H9 (cell line): Measurements from ENCODE around the gene OST4. TPM values are rescaled to one million over a fixed set of nuclear protein-coding genes. Genes with fewer than 3 reads are reported as not detected.

Experiments
- DNase-seq: peaks from one replicate; pipeline ENCODE4 v3.0.0-alpha.2; 2017
- H2AFZ ChIP-seq: one replicate; pipeline ENCODE4 v1.6.1; 2013; ENCODE audit warnings: mild to moderate bottlenecking, low read length, control low read depth, moderate library complexity
- H2AK5ac ChIP-seq: 2 replicates; pipeline ENCODE4 v1.6.1; 2013; ENCODE audit warnings: low read length, control low read depth, mixed read lengths; ENCODE audit not compliant: insufficient read length
- H2BK120ac ChIP-seq: one replicate; pipeline ENCODE4 v1.6.1; 2013; ENCODE audit warnings: low read depth, mild to moderate bottlenecking, low read length, control low read depth, inconsistent platforms; ENCODE audit not compliant: poor library complexity, severe bottlenecking
- H2BK12ac ChIP-seq: 2 replicates; pipeline ENCODE4 v1.6.1; 2013; ENCODE audit warnings: low read length, control low read depth, mixed read lengths, low read depth; ENCODE audit not compliant: insufficient read length
- H2BK15ac ChIP-seq: 2 replicates; pipeline ENCODE4 v1.6.1; 2013; ENCODE audit warnings: low read depth, low read length, control low read depth
- H2BK20ac ChIP-seq: one replicate; pipeline ENCODE4 v1.6.1; 2013; ENCODE audit warnings: low read depth, mild to moderate bottlenecking, low read length, control low read depth, inconsistent platforms; ENCODE audit not compliant: poor library complexity, severe bottlenecking
- H2BK5ac ChIP-seq: 2 replicates; pipeline ENCODE4 v1.6.1; 2013; ENCODE audit warnings: low read length, control low read depth, mixed read lengths; ENCODE audit not compliant: insufficient read length
- H3K14ac ChIP-seq: 2 replicates; pipeline ENCODE4 v1.6.1; 2013; ENCODE audit warnings: low read length, control low read depth; ENCODE audit not compliant: insufficient read depth
- H3K18ac ChIP-seq: 2 replicates; pipeline ENCODE4 v1.6.1; 2013; ENCODE audit warnings: low read depth, mild to moderate bottlenecking, mixed read lengths, low read length, control low read depth; ENCODE audit not compliant: insufficient read length
- H3K23ac ChIP-seq: 2 replicates; pipeline ENCODE4 v1.6.1; 2013; ENCODE audit warnings: low read length, control low read depth, mixed read lengths, low read depth; ENCODE audit not compliant: insufficient read length
- H3K23me2 ChIP-seq: 2 replicates; pipeline ENCODE4 v1.6.1; 2013; ENCODE audit warnings: low read depth, mild to moderate bottlenecking, mixed read lengths, low read length, control low read depth; ENCODE audit not compliant: insufficient read length, poor library complexity, severe bottlenecking
- H3K27ac ChIP-seq: 2 replicates; pipeline ENCODE4 v1.5.1; 2013; ENCODE audit warnings: low read length, control low read depth, mixed read lengths, low read depth; ENCODE audit not compliant: insufficient read length
- H3K27me3 ChIP-seq: 2 replicates; pipeline ENCODE4 v1.6.1; 2013; ENCODE audit warnings: low read length, control low read depth, inconsistent platforms; ENCODE audit not compliant: insufficient read depth
- H3K4ac ChIP-seq: 2 replicates; pipeline ENCODE4 v1.6.1; 2013; ENCODE audit warnings: low read depth, mild to moderate bottlenecking, control low read depth, inconsistent platforms, low read length, moderate library complexity
- H3K4me1 ChIP-seq: 2 replicates; pipeline ENCODE4 v1.6.1; 2013; ENCODE audit warnings: low read length, control low read depth, inconsistent platforms; ENCODE audit not compliant: insufficient read depth
- H3K4me2 ChIP-seq: 2 replicates; pipeline ENCODE4 v1.6.1; 2013; ENCODE audit warnings: low read length, control low read depth, mixed read lengths; ENCODE audit not compliant: insufficient read length, insufficient read depth
- H3K56ac ChIP-seq: 2 replicates; pipeline ENCODE4 v1.6.1; 2013; ENCODE audit warnings: low read depth, mild to moderate bottlenecking, mixed read lengths, low read length, control low read depth; ENCODE audit not compliant: insufficient read length
- H3K79me1 ChIP-seq: 2 replicates; pipeline ENCODE4 v1.6.1; 2013; ENCODE audit warnings: low read depth, mild to moderate bottlenecking, moderate library complexity, low read length, control low read depth, inconsistent platforms; ENCODE audit not compliant: insufficient read depth, poor library complexity, severe bottlenecking
- H3K79me2 ChIP-seq: 2 replicates; pipeline ENCODE4 v1.6.1; 2013; ENCODE audit warnings: low read length, control low read depth, inconsistent platforms; ENCODE audit not compliant: insufficient read depth
- H3K9ac ChIP-seq: 2 replicates; pipeline ENCODE4 v1.6.1; 2013; ENCODE audit warnings: low read length, control low read depth, mixed read lengths; ENCODE audit not compliant: insufficient read length; ENCODE audit errors: extremely low read depth
- H3K9me3 ChIP-seq: one replicate; pipeline ENCODE4 v1.6.1; 2013; ENCODE audit warnings: low read depth, low read length, inconsistent platforms; ENCODE audit not compliant: control insufficient read depth
- H3T11ph ChIP-seq: one replicate; pipeline ENCODE4 v1.6.1; 2013; ENCODE audit warnings: mild to moderate bottlenecking, low read length, control low read depth, inconsistent platforms
- H4K20me1 ChIP-seq: one replicate; pipeline ENCODE4 v1.6.1; 2013; ENCODE audit not compliant: control insufficient read depth, insufficient read length, insufficient read depth
- H4K5ac ChIP-seq: 2 replicates; pipeline ENCODE4 v1.6.1; 2013; ENCODE audit warnings: low read depth, mild to moderate bottlenecking, mixed read lengths, low read length, control low read depth; ENCODE audit not compliant: insufficient read length
- H4K8ac ChIP-seq: replicated peaks from 2 replicates; pipeline ENCODE4 v1.6.1; 2013; ENCODE audit warnings: low read length, control low read depth, mixed read lengths, low read depth; ENCODE audit not compliant: insufficient read length
- H4K91ac ChIP-seq: 2 replicates; pipeline ENCODE4 v1.6.1; 2013; ENCODE audit warnings: low read depth, mild to moderate bottlenecking, moderate library complexity, mixed read lengths, low read length, control low read depth; ENCODE audit not compliant: insufficient read length
- H3K27ac Mint-ChIP-seq, 3 experiments: 2 replicates in 2 of 3; 3 replicates in 1 of 3; pipeline ENCODE4 v1.8.0; 2020 to 2021; ENCODE audit warnings: mixed read lengths in 3 of 3, mild to moderate bottlenecking in 1 of 3, moderate library complexity in 1 of 3
- H3K27me3 Mint-ChIP-seq: 2 replicates; pipeline ENCODE4 v1.8.0; 2021; ENCODE audit warnings: low read depth, mild to moderate bottlenecking, moderate library complexity, mixed read lengths
- H3K36me3 Mint-ChIP-seq, 3 experiments: 2 replicates in 2 of 3; 3 replicates in 1 of 3; pipeline ENCODE4 v1.8.0; 2020 to 2021; ENCODE audit warnings: low read depth in 3 of 3, mixed read lengths in 3 of 3; ENCODE audit not compliant: insufficient read depth in 1 of 3
- H3K4me1 Mint-ChIP-seq, 2 experiments: 2 replicates each; pipeline ENCODE4 v1.8.0; 2020; ENCODE audit warnings: mixed read lengths in 2 of 2
- H3K4me3 Mint-ChIP-seq, 2 experiments: 2 replicates in 1 of 2; 3 replicates in 1 of 2; pipeline ENCODE4 v1.8.0; 2020 to 2021; ENCODE audit warnings: mild to moderate bottlenecking in 2 of 2, mixed read lengths in 2 of 2, moderate library complexity in 1 of 2
- H3K9me3 Mint-ChIP-seq, 2 experiments: 2 replicates in 1 of 2; 3 replicates in 1 of 2; pipeline ENCODE4 v1.8.0; 2020; ENCODE audit warnings: mild to moderate bottlenecking in 2 of 2, mixed read lengths in 2 of 2, moderate library complexity in 1 of 2
- WGBS: extraction: QIAGEN DNeasy Blood & Tissue Kit; methylation state at CpG from one replicate; pipeline ENCODE4 v1.1.7; 2013; ENCODE audit warnings: missing lambda C conversion rate, low lambda C conversion rate, mixed read lengths; ENCODE audit not compliant: insufficient read length; ENCODE audit errors: extremely low coverage; 5-methylcytosine and 5-hydroxymethylcytosine counted together
- total RNA-seq: library from RNA; stranded (reverse); gene quantifications from 2 replicates; pipeline ENCODE4 v1.2.1, GENCODE V29; 2021
- TF ChIP-seq, protein P1 (sequence below): fragments of 200-600 bp; sonication (generic); conservative IDR thresholded peaks from 3 replicates; pipeline ENCODE4 v1.8.0; 2021; ENCODE audit warnings: antibody characterized with exemption, mild to moderate bottlenecking

OST4 gene
- total RNA-seq, 1 experiment from 2014 or later = 215 TPM

DNA sequence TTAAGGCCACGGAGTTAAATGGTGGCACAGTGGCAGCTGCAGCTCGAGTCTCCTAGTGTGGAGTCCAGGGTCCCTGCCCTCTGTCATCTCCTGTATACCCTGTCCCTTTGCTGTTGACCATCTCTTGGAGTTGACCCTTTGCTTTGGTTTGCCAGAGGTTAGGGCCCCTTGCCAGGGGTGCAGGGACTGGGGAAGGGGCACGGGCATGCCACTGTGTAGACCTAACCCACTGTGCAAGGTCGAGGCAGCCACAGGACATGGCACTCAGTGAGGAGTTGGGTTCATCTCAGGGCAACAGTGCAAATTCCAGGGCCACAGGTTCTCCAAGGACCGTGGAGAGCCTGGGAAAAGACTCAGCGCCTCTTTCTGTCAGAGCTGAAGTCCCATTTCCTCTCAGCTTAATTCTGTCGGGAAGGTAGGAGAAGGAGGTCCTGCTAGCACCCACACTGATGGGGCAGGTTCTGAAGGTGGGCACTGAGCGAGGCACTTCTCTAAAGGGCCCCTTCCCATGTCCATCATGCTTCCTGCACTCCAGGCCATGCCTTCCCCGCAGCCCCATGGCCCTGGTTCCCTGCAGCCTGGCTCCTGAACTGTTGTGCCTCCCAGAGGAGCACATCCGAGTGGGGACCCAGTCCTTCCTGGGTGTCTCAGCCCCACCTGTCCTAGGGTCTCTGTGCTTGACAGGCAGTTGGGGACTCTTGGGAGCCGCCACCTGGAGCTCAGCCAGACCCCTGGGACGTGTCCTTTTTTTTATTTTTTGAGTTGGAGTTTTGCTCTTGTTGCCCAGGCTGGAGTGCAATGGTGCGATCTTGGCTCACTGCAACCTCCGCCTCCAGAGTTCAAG, 17.9 kb upstream of the OST4 start:
- no peak for DNase-seq
- no CpG with 5 or more reads among the region's 14 CpGs for WGBS

More for the DNA sequence above, 17.9 kb upstream of the OST4 start:
- H3K9me3 Mint-ChIP-seq = no peaks in the 10 kb centered on the region
- Histone ChIP-seq H2BK120ac (no peak overlapping the region), H4K5ac (no peak overlapping the region), H4K91ac (no peak overlapping the region), H3K79me2 (no peaks in the 10 kb centered on the region), H3K4ac (no peak overlapping the region), H3K56ac (no peak overlapping the region), H3K4me2 (no peak overlapping the region), H3T11ph (no peak overlapping the region), H3K27me3 (no peaks in the 10 kb centered on the region), H3K18ac (no peak overlapping the region), H3K9ac (no peak overlapping the region), H3K27ac (no peak overlapping the region), H3K23me2 (peaks cover 13% of the 10 kb centered on the region), H2BK15ac (no peak overlapping the region), H3K14ac (no peak overlapping the region), H2BK12ac (no peak overlapping the region), H3K4me1 (no peaks in the 10 kb centered on the region), H2BK5ac (no peak overlapping the region), H2AFZ (no peak overlapping the region), H3K23ac (no peak overlapping the region), H4K20me1 (no peaks in the 10 kb centered on the region), H4K8ac (no peak overlapping the region), H2AK5ac (no peak overlapping the region), H3K9me3 (no peaks in the 10 kb centered on the region), H2BK20ac (no peak overlapping the region), H3K79me1 (no peaks in the 10 kb centered on the region)
- TF ChIP-seq, protein P1, sequence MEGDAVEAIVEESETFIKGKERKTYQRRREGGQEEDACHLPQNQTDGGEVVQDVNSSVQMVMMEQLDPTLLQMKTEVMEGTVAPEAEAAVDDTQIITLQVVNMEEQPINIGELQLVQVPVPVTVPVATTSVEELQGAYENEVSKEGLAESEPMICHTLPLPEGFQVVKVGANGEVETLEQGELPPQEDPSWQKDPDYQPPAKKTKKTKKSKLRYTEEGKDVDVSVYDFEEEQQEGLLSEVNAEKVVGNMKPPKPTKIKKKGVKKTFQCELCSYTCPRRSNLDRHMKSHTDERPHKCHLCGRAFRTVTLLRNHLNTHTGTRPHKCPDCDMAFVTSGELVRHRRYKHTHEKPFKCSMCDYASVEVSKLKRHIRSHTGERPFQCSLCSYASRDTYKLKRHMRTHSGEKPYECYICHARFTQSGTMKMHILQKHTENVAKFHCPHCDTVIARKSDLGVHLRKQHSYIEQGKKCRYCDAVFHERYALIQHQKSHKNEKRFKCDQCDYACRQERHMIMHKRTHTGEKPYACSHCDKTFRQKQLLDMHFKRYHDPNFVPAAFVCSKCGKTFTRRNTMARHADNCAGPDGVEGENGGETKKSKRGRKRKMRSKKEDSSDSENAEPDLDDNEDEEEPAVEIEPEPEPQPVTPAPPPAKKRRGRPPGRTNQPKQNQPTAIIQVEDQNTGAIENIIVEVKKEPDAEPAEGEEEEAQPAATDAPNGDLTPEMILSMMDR = no peak
- peaks cover 12 to 15% of the 10 kb centered on the region in 2 experiments for H3K4me1 Mint-ChIP-seq
- no peak overlapping the region for H3K27ac Mint-ChIP-seq
- no peak overlapping the region for H3K4me3 Mint-ChIP-seq
- no peaks in the 10 kb centered on the region; a peak in 1 of 7 replicates for H3K36me3 Mint-ChIP-seq
- H3K27me3 Mint-ChIP-seq = peaks cover 19% of the 10 kb centered on the region
